ENCODE results near the gene SCGB1D1. TPM values are rescaled to one million over a fixed set of nuclear protein-coding genes. Genes with fewer than 3 reads are reported as not detected.

The SCGB1D1 gene
- total RNA-seq, 4 donors from 2014 or later: not detected

GRCh38 chr11:62146476-62147200, 43.4 kb upstream of the SCGB1D1 start:
- WGBS, 2 donors (ENCODE audit: low coverage in 1 of 2): 92 to 95% methylated on average over 4 to 36 of the region's 36 CpGs
- DNase-seq: no peak
- no peaks in the 10 kb centered on the region for H3K9me3 ChIP-seq
- TF ChIP-seq EP300 (IDR thresholded peaks at IDR 0.05; ENCODE audit: low read depth) (no peak), CTCF (IDR thresholded peaks at IDR 0.05) (no peak), POLR2AphosphoS5 (IDR thresholded peaks at IDR 0.05) (no peak), POLR2A (IDR thresholded peaks at IDR 0.05) (no peak)
- H3K27me3 ChIP-seq: no peaks in the 10 kb centered on the region
- intact Hi-C loops (cut with DNase I; ENCODE audit: low total_unique reads): no loop called here
- H3K4me3 ChIP-seq: no peak overlapping the region
- H3K36me3 ChIP-seq: peaks cover 0 to 24% (median 11%) of the 10 kb centered on the region in 4 donors
- no peaks in the 10 kb centered on the region for H3K4me1 ChIP-seq
- in situ Hi-C loops (cut with MboI; ENCODE audit: low pct_ligation_motif_present in 1 of 4, low pct_unique_long_range_greater_than_20kb in 1 of 4, low sequenced_read_pairs in 3 of 4): no loop called here
- no peak overlapping the region for H3K27ac ChIP-seq

GRCh38 chr11:62147545-62147944, 42.5 kb upstream of the SCGB1D1 start:
- in situ Hi-C loops (cut with MboI; ENCODE audit: low pct_ligation_motif_present in 1 of 4, low pct_unique_long_range_greater_than_20kb in 1 of 4, low sequenced_read_pairs in 3 of 4): no loop called here
- TF ChIP-seq EP300 (IDR thresholded peaks at IDR 0.05; ENCODE audit: low read depth) (no peak), POLR2A (IDR thresholded peaks at IDR 0.05) (no peak)
- intact Hi-C loops (cut with DNase I; ENCODE audit: low total_unique reads): no loop called here
- no peak for DNase-seq
- H3K27ac ChIP-seq: no peak overlapping the region
- no peaks in the 10 kb centered on the region for H3K4me1 ChIP-seq
- peaks cover 0 to 24% (median 12%) of the 10 kb centered on the region in 4 donors for H3K36me3 ChIP-seq
- no peaks in the 10 kb centered on the region for H3K27me3 ChIP-seq
- H3K9me3 ChIP-seq: no peaks in the 10 kb centered on the region
- H3K4me3 ChIP-seq: no peak overlapping the region
- WGBS, 2 donors (ENCODE audit: low coverage in 1 of 2): 83 to 92% methylated on average over 5 to 12 of the region's 12 CpGs

- in situ Hi-C loops (cut with MboI; ENCODE audit: low pct_ligation_motif_present in 1 of 4, low pct_unique_long_range_greater_than_20kb in 1 of 4, low sequenced_read_pairs in 3 of 4): no loop called here
- Histone ChIP-seq H3K27ac (no peak overlapping the region), H3K36me3 (peaks cover 0 to 26% (median 12%) of the 10 kb centered on the region in 4 donors), H3K27me3 (no peaks in the 10 kb centered on the region), H3K4me3 (no peak overlapping the region), H3K4me1 (no peaks in the 10 kb centered on the region), H3K9me3 (no peaks in the 10 kb centered on the region)
- TF ChIP-seq POLR2A (IDR thresholded peaks at IDR 0.05) (no peak), POLR2AphosphoS5 (IDR thresholded peaks at IDR 0.05) (no peak), CTCF (IDR thresholded peaks at IDR 0.05) (no peak), EP300 (IDR thresholded peaks at IDR 0.05; ENCODE audit: low read depth) (no peak)
- 90 to 97% methylated on average over 5 to 10 of the region's 10 CpGs for WGBS, 2 donors (ENCODE audit: low coverage in 1 of 2)
- no peak for DNase-seq
- intact Hi-C loops (cut with DNase I; ENCODE audit: low total_unique reads): no loop called here
These were observed 41.6 kb upstream of the SCGB1D1 start for GRCh38 chr11:62148271-62148980.

- DNase-seq: no peak
- no peak for TF ChIP-seq CTCF (IDR thresholded peaks at IDR 0.05)
- no peak for TF ChIP-seq EP300 (IDR thresholded peaks at IDR 0.05; ENCODE audit: low read depth)
- no peak for TF ChIP-seq POLR2AphosphoS5 (IDR thresholded peaks at IDR 0.05)
- TF ChIP-seq POLR2A (IDR thresholded peaks at IDR 0.05): no peak
- Histone ChIP-seq H3K27ac (no peak overlapping the region), H3K4me1 (no peaks in the 10 kb centered on the region), H3K4me3 (no peak overlapping the region), H3K36me3 (peaks cover 0 to 26% (median 7%) of the 10 kb centered on the region in 4 donors), H3K27me3 (no peaks in the 10 kb centered on the region), H3K9me3 (no peaks in the 10 kb centered on the region)
- WGBS, 2 donors (ENCODE audit: low coverage in 1 of 2): 92 to 100% methylated on average over 1 to 17 of the region's 17 CpGs
- intact Hi-C loops (cut with DNase I; ENCODE audit: low total_unique reads) (no loop called here), in situ Hi-C loops (cut with MboI; ENCODE audit: low pct_ligation_motif_present in 1 of 4, low pct_unique_long_range_greater_than_20kb in 1 of 4, low sequenced_read_pairs in 3 of 4) (no loop called here)
These were observed 39.8 kb upstream of the SCGB1D1 start for GRCh38 chr11:62149986-62150886.
